GM21515 (cell line): ENCODE data around the gene ATP6V1D.
A peak's percentile ranks its signal among the peaks of the same experiment; 100 is the strongest.
"Not testable (repeated sequence)": the region's sequence is repeated elsewhere in the genome, so short reads cannot be mapped to it uniquely, and the experiment has no call there.

ENCODE experiments used
- ATAC-seq: cut with Tn5 transposase; IDR thresholded peaks from one replicate; pipeline ENCODE4 v1.9.1; 2021; ENCODE audit not compliant: unreplicated experiment

Gene ATP6V1D

GRCh38 chr14:67371247-67372148 lies 11.9 kb upstream of the ATP6V1D start:
- no peak for ATAC-seq

DNA sequence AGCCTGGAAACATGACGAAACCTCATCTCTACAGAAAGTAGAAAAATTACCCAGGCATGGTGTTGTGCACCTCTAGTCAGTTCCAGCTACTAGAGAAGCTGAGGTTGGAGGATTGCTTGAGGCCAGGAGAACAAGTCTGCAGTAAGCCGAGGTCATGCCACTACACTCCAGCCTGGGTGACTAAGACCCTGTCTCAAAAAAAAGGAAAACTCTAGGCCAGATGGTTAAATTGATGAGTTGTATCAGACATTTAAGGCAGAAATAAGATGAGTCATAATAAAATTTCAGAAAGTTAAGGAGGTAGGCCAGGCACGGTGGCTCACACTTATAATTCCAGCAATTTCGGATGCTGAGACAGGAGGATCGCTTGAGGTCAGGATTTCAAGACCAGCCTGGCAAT lies 11.2 kb upstream of the ATP6V1D start:
- no peak for ATAC-seq

DNA sequence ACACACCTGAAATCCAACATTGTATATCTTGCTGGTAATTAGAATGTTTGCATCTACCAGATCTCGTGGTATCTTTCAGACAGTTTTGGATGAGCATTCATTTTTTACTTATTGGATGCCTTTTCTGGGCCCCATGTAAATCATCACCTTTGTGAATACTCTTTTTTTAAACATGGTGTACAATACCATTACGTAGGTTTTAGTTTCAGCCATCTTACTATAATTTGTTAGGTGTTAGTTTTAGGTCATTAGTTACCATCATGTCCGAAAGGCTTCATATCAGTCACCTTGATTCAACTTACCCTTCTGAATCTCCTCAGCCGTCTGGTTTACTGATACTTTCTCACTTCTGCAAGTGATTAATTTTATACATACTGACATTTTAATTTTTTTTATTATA lies 5.9 kb upstream of the ATP6V1D start:
- no peak for ATAC-seq

DNA sequence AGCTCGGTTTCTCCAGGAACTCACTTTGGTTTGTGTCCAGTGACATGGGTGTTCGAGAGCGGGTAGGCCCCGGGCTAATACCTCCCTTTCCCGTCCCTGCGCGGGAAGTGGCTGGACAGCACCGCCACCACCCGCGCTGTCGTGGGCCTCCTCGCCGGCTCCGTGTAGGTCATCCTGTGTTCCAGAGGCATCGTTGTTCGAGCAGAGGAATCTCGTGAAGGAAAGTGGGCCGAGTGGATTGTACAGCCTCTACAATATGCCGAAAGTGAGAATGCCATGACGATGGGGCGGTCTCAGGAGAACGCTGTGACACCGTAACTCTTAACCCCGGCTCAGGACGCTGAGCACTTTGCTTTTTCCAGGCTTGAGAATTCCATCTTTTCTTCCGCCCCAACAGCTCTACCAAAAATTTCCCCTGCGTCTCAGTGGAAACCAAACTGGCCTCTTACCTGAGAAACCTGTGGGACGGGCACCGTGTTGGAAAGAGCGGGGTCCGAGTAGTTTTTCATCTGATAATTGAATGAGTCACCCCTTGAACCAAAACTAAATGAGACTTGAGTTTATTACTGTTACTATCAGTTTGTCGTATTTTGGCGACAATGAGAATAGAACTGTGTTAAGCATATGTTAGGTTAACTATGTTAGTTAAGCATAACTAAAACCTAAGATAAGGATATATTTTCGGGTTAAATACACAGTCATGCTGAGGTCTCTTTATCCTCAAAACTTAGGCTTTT lies 1.0 kb upstream of the ATP6V1D start:
- ATAC-seq: peak; percentile 24

DNA sequence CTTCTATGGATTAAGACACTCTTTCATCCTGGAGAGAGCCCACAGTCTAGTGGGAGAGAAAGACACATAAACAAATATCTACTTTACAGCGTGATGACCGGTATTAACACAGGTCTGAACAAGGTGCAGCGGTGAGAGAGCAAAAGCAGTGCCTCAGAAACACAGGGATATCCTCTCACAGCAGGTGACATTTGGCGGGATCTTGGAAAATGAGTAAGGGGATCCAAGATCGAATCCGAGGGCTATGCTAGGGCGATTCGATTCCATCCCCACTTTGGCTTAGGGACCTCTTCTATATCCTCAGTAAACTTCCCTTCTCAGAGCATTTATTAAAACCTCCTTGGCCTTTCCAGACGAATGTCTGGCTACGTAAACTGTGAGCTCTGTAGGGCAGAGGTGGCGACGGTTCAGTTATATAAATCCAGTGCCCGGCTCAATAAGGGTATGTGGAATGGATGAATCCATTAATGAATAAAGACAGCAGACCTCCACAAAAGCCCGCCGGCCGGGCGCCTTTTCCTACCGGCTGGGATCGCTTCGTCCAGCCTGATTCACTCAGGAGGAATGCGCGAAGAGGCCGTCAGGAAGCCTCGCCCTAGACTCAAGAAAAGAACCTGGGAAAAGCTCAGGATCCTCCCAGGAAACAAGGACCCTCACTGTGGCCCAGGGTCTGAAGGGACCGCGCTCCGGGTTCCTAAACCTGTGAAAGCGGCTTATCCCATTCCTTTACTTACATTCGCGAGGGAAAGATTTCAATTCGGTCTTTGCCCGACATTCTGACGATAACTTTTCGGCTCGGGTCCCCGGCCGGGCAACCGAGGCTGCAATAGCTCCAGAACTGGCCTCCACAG lies 455 bp downstream of the ATP6V1D start:
- peak; percentile 0 for ATAC-seq

- ATAC-seq: no peak
These were observed 1.6 kb downstream of the ATP6V1D start for GRCh38 chr14:67357969-67358354.

GRCh38 chr14:67357186-67357968 lies 2.2 kb downstream of the ATP6V1D start:
- ATAC-seq: no peak

DNA sequence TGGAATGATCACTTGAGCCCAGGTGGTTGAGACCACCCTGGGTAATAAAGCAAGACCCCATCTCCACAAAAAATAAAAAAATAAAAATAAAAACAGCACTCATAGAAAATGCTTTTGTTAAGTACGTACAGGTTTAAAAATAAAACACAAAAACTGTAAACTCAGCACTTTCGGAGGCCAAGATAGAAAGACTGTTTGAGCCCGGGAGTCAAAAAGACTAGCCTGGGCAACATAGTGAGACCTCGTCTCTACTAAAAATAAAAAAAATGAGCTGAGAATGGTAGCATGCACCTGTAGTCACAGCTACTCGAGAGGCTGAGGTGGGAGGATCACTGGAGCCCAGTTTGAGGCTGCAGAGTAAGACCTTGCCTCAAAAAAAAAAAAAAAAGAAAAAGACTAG lies 7.5 kb downstream of the ATP6V1D start:
- no peak for ATAC-seq

- ATAC-seq: no peak
These were observed 14.0 kb downstream of the ATP6V1D start for GRCh38 chr14:67345583-67345982.

DNA sequence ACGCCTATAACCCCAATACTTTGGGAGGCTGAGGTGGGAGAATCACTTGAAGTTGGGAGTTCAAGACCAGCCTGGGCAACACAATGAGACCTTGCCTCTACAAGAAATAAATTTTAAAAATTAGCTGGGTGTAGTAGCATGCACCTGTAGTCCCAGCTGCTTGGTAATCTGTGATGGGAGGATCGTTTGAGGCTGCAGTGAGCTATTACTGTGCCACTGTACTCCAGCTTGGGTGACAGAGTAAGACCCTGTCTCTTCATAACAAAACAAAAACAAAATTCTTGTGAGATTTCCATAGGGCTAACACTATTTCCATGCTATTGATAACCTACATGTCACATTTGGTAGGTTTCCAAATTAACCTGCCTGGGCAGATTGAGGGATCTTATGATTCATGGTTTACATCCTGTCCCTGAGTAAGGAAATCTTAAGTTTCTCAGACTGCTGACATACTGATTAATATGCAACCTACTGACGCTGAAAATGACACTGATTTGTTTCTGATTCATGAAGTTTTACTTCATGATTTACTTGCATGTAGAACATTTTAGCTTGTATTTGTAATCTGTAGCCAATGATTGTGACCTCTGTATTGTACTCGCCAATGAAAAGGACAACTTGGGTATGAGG lies 15.9 kb downstream of the ATP6V1D start:
- ATAC-seq: no peak

- not testable (repeated sequence) for ATAC-seq
These were observed 18.4 kb downstream of the ATP6V1D start for GRCh38 chr14:67341231-67341630.

DNA sequence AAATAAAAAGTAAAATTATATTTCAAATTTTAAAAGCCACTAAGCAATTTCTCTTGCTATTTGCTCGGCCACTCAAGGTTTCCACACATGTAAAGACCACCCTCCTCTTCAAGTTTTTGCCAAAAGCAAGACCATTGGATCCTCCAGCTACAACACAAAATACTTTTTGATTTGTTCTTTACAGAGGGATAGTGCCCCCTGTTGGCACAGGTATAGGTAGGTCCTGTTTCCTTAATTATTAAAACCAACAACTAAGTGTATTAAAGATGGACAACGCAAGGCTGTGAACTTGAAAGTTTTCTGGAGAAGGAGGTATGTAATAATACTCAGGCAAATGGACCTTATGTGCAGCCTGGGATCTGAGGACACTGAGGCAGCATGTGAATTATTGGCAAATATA lies 23.8 kb downstream of the ATP6V1D start:
- no peak for ATAC-seq

- no peak for ATAC-seq
These were observed 27.1 kb downstream of the ATP6V1D start for GRCh38 chr14:67332468-67332867.

- no peak for ATAC-seq
These were observed 28.1 kb downstream of the ATP6V1D start for GRCh38 chr14:67331368-67332125.

DNA sequence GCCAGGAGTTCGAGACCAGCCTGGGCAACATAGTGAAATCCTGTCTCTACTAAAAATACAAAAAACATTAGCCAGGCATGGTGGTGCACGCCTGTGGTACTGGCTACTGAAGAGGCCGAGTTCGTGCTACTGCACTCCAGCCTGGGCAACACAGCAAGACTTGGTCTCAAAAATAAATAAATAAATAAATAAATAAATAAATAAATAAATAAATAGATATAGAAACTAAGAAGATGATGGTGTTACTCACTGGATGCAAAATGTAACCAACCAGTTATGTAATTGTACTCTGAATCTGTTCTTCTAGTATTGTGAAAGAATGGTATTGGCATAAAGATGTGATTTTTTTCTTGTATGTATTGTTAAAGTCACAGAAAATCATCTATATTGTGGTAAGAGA lies 29.9 kb downstream of the ATP6V1D start:
- ATAC-seq: not testable (repeated sequence)

- ATAC-seq: no peak
These were observed 40.5 kb downstream of the ATP6V1D start for GRCh38 chr14:67319142-67319541.

DNA sequence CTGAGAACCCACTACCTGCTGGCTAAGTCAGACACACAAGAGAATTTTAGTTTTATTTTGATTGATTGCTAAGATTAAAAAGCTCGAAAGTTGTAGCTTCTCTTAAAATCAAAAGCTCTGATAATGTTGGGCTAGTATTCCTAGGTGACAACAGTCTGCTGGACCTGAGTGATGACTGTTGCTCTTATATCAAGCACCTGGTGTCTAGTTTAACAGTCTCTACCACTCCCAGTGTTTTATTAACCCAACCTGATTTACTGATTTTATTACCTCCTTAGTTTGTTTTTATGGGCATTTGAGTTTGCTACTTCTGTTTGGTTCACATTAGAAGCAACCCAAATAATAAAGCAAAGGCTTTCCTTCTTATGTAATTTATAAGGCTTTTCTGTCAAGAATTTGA lies 41.8 kb downstream of the ATP6V1D start:
- ATAC-seq: no peak

DNA sequence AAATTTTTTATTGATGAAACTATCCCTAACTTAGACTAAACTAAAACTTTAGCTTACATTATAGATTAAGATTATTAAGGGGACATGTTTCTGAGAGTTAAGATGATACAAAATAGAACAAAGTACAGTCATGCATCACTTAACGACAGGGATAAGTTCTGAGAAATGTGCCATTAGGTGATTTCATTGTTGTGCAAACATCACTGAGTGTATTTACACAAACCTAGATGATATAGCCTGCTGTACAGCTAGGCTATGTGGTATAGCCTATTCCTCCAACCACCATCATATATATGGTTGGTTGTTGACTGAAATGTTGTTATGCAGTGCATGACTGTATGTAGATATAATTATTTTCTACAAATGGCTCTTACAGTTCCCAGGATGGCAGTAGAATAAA lies 46.5 kb downstream of the ATP6V1D start:
- ATAC-seq: no peak

DNA sequence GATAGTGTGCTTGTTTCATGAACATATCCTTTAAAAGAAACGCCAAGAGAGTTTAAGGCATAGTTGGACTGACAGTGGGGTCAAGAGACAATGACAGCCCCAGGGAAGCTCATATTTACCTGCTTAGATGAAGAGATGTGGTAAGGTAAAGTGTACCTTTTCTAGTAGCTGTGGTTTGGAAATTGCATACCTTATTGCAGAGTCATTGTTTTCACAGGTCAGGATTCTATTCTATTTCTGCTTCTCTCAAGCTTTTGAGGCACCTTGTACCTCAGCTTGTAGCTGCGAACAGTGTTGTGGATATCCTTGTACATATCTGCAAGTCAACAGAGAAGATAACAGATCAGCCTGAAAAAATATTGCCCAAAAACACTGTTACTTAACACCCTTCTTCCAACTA lies 47.7 kb downstream of the ATP6V1D start:
- ATAC-seq: no peak
